Measurements from ENCODE around the gene SELENBP1.

GRCh38 chr1:151361883-151362282 lies 10.6 kb downstream of the SELENBP1 start:
- no peak for TF ChIP-seq CTCF (conservative IDR thresholded peaks at IDR 0.05; ENCODE audit: low read depth, low read length)
- no peak for TF ChIP-seq EZH2 (IDR thresholded peaks at IDR 0.05; ENCODE audit: low read length, unreplicated experiment)
